K562 (cell line): ENCODE data around the gene SCAMP3. TPM values are rescaled to one million over a fixed set of nuclear protein-coding genes. Genes with fewer than 3 reads are reported as not detected.

Experiments
- BHLHE40 ChIP-seq: IDR thresholded peaks from 2 replicates; pipeline ENCODE4 v1.6.1; 2011; ENCODE audit warnings: low read length, improper control_type of control experiment
- DPF2 ChIP-seq: fragments of 450-650 bp; IDR thresholded peaks from 2 replicates; pipeline ENCODE4 v1.6.1; 2016
- ELF4 ChIP-seq: fragments of 450-650 bp; formaldehyde crosslinking; IDR thresholded peaks from 2 replicates; pipeline ENCODE4 v1.4.0; 2022; ENCODE audit warnings: missing genetic modification characterization
- HNRNPH1 ChIP-seq: fragments of 200-400 bp; formaldehyde crosslinking; optimal IDR thresholded peaks from 2 replicates; pipeline ENCODE3; 2017; ENCODE audit warnings: low read depth, mild to moderate bottlenecking, low read length, moderate library complexity
- NFE2 ChIP-seq: IDR thresholded peaks from 2 replicates; pipeline ENCODE4 v1.6.1; 2014; ENCODE audit warnings: antibody characterized with exemption, low read depth
- NR1H2 ChIP-seq: sonication (generic); formaldehyde crosslinking; IDR thresholded peaks from 2 replicates; pipeline ENCODE4 v1.4.0; 2020; ENCODE audit warnings: mild to moderate bottlenecking, missing genetic modification reagents
- PHTF2 ChIP-seq: fragments of 250-450 bp; sonication (Bioruptor Pico); IDR thresholded peaks from 2 replicates; pipeline ENCODE4 v1.5.0; 2021; ENCODE audit warnings: mild to moderate bottlenecking
- RB1 ChIP-seq: fragments of 450-650 bp; IDR thresholded peaks from 2 replicates; pipeline ENCODE4 v1.6.1; 2017; ENCODE audit warnings: low read depth, mild to moderate bottlenecking
- SMAD4 ChIP-seq: fragments of 250-450 bp; sonication (Bioruptor Pico); conservative IDR thresholded peaks from 2 replicates; pipeline ENCODE4 v1.8.0; 2021; ENCODE audit warnings: inconsistent platforms, mild to moderate bottlenecking, moderate library complexity
- TAF1 ChIP-seq: IDR thresholded peaks from 2 replicates; pipeline ENCODE4 v1.6.1; 2011; ENCODE audit warnings: mild to moderate bottlenecking, low read length, moderate library complexity; ENCODE audit not compliant: insufficient read depth, control insufficient read depth, severe bottlenecking; ENCODE audit errors: extremely low read depth
- ZNF184 ChIP-seq: sonication (generic); formaldehyde crosslinking; IDR thresholded peaks from 2 replicates; pipeline ENCODE4 v1.5.0; 2020; ENCODE audit warnings: missing genetic modification reagents
- ZNF696 ChIP-seq: fragments of 250-450 bp; sonication (Bioruptor Pico); conservative IDR thresholded peaks from 2 replicates; pipeline ENCODE4 v1.4.0; 2020; ENCODE audit warnings: mild to moderate bottlenecking, moderate library complexity
- ZNF766 ChIP-seq: fragments of 200-800 bp; sonication (Bioruptor generic); conservative IDR thresholded peaks from 2 replicates; pipeline ENCODE4 v1.6.1; 2016; ENCODE audit warnings: missing genetic modification characterization, missing compliant biosample characterization
- polyA plus RNA-seq, 8 experiments: library from polyadenylated mRNA; depleted of rRNA in 4 of 8; stranded (reverse) in 5 of 8; unstranded in 3 of 8; fragments of >200 nt; fragmentation: Nextera tagmentation in 2 of 8; fragmentation: Illumina TruSeq in 1 of 8; extraction: Ambion mirVana in 2 of 8; extraction: Trizol in 1 of 8; gene quantifications; 2 replicates each; pipeline versions ENCODE4 v1.2.1 to v1.2.3, GENCODE V29; 2011 to 2014; ENCODE audit warnings: inconsistent platforms in 1 of 8, missing spikeins in 1 of 8
- total RNA-seq, 7 experiments: library from RNA; depleted of rRNA in 6 of 7; stranded (reverse); fragments of >200 nt in 6 of 7; fragmentation: Illumina TruSeq in 2 of 7; extraction: Trizol in 2 of 7; gene quantifications; 2 replicates each; pipeline versions ENCODE4 v1.2.1 to v1.2.3, GENCODE V29; 2011 to 2021; ENCODE audit warnings: low replicate concordance in 1 of 7
- TF ChIP-seq, protein P1 (sequence below): IDR thresholded peaks from 2 replicates; pipeline ENCODE4 v1.6.1; 2012; ENCODE audit warnings: low read depth, low read length, improper control_type of control experiment, borderline replicate concordance
- TF ChIP-seq, protein P2 (sequence below): fragments of 250-450 bp; sonication (Bioruptor Pico); IDR thresholded peaks from 2 replicates; pipeline ENCODE4 v1.8.0; 2022; ENCODE audit warnings: inconsistent platforms, mild to moderate bottlenecking, moderate library complexity, borderline replicate concordance
- TF ChIP-seq, protein P3 (sequence below), 2 experiments: IDR thresholded peaks; 2 replicates each; pipeline ENCODE4 v1.6.1; 2011; ENCODE audit warnings: borderline replicate concordance in 1 of 2, control low read depth in 1 of 2, low read depth in 1 of 2, low read length in 1 of 2, mild to moderate bottlenecking in 1 of 2, mixed read lengths in 1 of 2, moderate library complexity in 1 of 2; ENCODE audit not compliant: insufficient read depth in 1 of 2, insufficient read length in 1 of 2, poor library complexity in 1 of 2, severe bottlenecking in 1 of 2; ENCODE audit errors: extremely low read depth in 1 of 2
- TF ChIP-seq, protein P4 (sequence below): fragments of 450-650 bp; IDR thresholded peaks from 2 replicates; pipeline ENCODE4 v1.7.0; 2016; ENCODE audit warnings: borderline replicate concordance
- TF ChIP-seq, protein P5 (sequence below): fragments of 450-650 bp; IDR thresholded peaks from 2 replicates; pipeline ENCODE4 v1.6.1; 2016; ENCODE audit warnings: mild to moderate bottlenecking

The SCAMP3 gene
- total and polyA plus RNA-seq, 9 of the 15 experiments (the other 6 are each of a cell fraction or from before 2014, with no cell fraction given) = 14.2 to 131 (median 86.1) TPM

DNA sequence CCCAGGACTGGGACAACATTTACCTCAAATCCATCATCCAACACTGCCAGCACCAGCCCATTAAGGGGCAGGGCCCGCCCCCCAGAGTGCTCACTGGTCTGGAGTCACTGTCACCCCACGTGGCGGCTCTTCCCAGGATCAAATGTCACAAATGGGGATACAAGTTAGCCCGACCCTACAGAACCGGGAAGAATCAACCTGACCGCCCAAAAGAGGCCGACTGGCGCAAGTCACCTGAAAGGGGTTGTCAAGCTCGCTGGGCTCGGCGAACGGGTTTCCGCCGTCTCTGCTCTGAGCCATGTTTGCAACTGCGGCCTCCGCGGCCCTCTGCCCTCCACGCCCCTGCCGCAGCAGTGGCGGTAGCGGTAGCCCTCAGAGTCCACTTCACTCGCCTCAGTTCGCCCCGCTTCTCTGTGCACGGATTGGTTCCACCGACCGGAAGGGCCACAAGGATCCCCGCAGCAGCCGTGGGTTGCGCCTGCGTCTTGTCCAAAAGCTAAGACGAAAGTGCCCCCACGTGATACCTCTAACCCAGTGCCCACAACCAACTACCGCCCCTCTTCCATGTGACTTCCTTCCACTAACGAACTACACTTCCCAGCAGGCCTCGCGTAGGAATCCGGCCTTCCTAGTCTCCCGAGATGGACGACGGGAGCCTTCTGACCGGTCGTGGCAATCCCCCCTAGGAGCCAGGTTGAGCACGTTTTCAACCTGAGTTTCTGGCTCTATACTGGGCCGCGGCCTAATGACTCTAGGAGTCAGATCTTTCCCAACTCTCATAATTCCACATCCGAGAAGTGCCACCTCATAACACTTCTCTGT is at the start of gene SCAMP3 (continued):
- TF ChIP-seq, protein P1, sequence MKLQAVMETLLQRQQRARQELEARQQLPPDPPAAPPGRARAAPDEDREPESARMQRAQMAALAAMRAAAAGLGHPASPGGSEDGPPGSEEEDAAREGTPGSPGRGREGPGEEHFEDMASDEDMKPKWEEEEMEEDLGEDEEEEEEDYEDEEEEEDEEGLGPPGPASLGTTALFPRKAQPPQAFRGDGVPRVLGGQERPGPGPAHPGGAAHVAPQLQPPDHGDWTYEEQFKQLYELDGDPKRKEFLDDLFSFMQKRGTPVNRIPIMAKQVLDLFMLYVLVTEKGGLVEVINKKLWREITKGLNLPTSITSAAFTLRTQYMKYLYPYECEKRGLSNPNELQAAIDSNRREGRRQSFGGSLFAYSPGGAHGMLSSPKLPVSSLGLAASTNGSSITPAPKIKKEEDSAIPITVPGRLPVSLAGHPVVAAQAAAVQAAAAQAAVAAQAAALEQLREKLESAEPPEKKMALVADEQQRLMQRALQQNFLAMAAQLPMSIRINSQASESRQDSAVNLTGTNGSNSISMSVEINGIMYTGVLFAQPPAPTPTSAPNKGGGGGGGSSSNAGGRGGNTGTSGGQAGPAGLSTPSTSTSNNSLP = no peak
- TF ChIP-seq RB1 (0 out of 2 replicates have a peak, but pooled peaks have one; percentile 22), SMAD4 (CRISPR knock-in tag) (no peak; the same call in 1 of the 2 replicates), ZNF184 (CRISPR knock-in tag) (no peak), BHLHE40 (peak; percentile 67), DPF2 (0 out of 2 replicates have a peak, but pooled peaks have one; percentile 19), PHTF2 (CRISPR knock-in tag) (peak; percentile 84), TAF1 (peak; percentile 22), NFE2 (no peak), ZNF766 (CRISPR knock-in tag) (no peak), ZNF696 (CRISPR knock-in tag) (no peak; the same call in 1 of the 2 replicates), ELF4 (CRISPR knock-in tag) (peak; percentile 86), NR1H2 (CRISPR knock-in tag) (no peak), HNRNPH1 (no peak)
- TF ChIP-seq, protein P2, sequence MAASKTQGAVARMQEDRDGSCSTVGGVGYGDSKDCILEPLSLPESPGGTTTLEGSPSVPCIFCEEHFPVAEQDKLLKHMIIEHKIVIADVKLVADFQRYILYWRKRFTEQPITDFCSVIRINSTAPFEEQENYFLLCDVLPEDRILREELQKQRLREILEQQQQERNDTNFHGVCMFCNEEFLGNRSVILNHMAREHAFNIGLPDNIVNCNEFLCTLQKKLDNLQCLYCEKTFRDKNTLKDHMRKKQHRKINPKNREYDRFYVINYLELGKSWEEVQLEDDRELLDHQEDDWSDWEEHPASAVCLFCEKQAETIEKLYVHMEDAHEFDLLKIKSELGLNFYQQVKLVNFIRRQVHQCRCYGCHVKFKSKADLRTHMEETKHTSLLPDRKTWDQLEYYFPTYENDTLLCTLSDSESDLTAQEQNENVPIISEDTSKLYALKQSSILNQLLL (CRISPR knock-in tag) = no peak
- TF ChIP-seq, protein P3, sequence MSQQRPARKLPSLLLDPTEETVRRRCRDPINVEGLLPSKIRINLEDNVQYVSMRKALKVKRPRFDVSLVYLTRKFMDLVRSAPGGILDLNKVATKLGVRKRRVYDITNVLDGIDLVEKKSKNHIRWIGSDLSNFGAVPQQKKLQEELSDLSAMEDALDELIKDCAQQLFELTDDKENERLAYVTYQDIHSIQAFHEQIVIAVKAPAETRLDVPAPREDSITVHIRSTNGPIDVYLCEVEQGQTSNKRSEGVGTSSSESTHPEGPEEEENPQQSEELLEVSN (IDR thresholded peaks at IDR 0.05; ENCODE audit: borderline replicate concordance in 1 of 2, extremely low read depth in 1 of 2, insufficient read depth in 1 of 2, insufficient read length in 1 of 2, low read depth in 1 of 2, low read length in 1 of 2, poor library complexity in 1 of 2, severe bottlenecking in 1 of 2) = peak in 1 of 2 experiments; percentile 18
- TF ChIP-seq, protein P4, sequence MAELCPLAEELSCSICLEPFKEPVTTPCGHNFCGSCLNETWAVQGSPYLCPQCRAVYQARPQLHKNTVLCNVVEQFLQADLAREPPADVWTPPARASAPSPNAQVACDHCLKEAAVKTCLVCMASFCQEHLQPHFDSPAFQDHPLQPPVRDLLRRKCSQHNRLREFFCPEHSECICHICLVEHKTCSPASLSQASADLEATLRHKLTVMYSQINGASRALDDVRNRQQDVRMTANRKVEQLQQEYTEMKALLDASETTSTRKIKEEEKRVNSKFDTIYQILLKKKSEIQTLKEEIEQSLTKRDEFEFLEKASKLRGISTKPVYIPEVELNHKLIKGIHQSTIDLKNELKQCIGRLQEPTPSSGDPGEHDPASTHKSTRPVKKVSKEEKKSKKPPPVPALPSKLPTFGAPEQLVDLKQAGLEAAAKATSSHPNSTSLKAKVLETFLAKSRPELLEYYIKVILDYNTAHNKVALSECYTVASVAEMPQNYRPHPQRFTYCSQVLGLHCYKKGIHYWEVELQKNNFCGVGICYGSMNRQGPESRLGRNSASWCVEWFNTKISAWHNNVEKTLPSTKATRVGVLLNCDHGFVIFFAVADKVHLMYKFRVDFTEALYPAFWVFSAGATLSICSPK = no peak
- TF ChIP-seq, protein P5, sequence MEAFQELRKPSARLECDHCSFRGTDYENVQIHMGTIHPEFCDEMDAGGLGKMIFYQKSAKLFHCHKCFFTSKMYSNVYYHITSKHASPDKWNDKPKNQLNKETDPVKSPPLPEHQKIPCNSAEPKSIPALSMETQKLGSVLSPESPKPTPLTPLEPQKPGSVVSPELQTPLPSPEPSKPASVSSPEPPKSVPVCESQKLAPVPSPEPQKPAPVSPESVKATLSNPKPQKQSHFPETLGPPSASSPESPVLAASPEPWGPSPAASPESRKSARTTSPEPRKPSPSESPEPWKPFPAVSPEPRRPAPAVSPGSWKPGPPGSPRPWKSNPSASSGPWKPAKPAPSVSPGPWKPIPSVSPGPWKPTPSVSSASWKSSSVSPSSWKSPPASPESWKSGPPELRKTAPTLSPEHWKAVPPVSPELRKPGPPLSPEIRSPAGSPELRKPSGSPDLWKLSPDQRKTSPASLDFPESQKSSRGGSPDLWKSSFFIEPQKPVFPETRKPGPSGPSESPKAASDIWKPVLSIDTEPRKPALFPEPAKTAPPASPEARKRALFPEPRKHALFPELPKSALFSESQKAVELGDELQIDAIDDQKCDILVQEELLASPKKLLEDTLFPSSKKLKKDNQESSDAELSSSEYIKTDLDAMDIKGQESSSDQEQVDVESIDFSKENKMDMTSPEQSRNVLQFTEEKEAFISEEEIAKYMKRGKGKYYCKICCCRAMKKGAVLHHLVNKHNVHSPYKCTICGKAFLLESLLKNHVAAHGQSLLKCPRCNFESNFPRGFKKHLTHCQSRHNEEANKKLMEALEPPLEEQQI = no peak
